Measurements from ENCODE around the gene TMEM187. TPM values are rescaled to one million over a fixed set of nuclear protein-coding genes. Genes with fewer than 3 reads are reported as not detected.

The TMEM187 gene
- total and polyA plus RNA-seq, 2 donors (not counting 1 experiment from before 2014, with no cell fraction given), result 5.5 to 6.4 TPM

DNA sequence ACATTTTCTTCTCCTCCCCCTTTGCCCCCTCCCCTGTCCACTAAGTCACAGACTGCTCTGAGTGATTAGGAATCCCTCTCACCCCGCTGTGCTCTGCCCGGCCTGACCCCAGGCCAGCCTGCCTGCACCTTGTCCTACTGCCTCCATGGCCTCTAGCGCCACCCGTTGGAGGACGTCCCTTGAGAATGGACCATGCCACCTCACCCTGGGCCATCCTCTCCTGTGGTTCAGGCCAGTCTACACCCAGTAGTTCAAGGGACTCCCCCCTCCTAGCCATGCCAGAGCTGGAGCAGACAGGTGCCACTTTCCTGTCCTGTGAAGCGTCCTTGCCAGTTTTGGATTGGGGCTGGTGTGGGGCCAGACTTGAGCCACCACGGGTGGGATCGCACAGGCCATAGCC is 56.9 kb downstream of the TMEM187 start:
- no peaks in the 10 kb centered on the region for H3K9me3 Mint-ChIP-seq (ENCODE audit: insufficient read depth)
- Histone ChIP-seq H3K4me1 (ENCODE audit: control insufficient read depth in 2 of 2, insufficient read depth in 2 of 2, low read length in 2 of 2) (no peaks in the 10 kb centered on the region), H2AFZ (ENCODE audit: insufficient read depth, low read depth, low read length, poor library complexity, severe bottlenecking) (no peak overlapping the region), H3K27me3 (replicated peaks in 1 of 4; ENCODE audit: control extremely low read depth in 1 of 4, control insufficient read depth in 3 of 4, insufficient read depth in 4 of 4, low read length in 3 of 4) (no peaks in the 10 kb centered on the region), H3K36me3 (replicated peaks in 1 of 2; ENCODE audit: control extremely low read depth in 1 of 2, control insufficient read depth in 1 of 2, extremely low read depth in 1 of 2, insufficient read depth in 2 of 2, low read length in 1 of 2) (peaks cover 0 to 37% of the 10 kb centered on the region in 2 experiments), H3K9ac (ENCODE audit: low read length) (no peak overlapping the region), H4K20me1 (ENCODE audit: control insufficient read depth, insufficient read depth, low read length, poor library complexity, severe bottlenecking) (peaks cover 28% of the 10 kb centered on the region), H3K9me3 (ENCODE audit: control extremely low read depth in 1 of 3, control insufficient read depth in 2 of 3, insufficient read depth in 1 of 3, low read length in 2 of 3) (no peaks in the 10 kb centered on the region), H3K4me2 (replicated peaks; ENCODE audit: low read depth, low read length, poor library complexity, severe bottlenecking) (no peak overlapping the region), H3K4me3 (ENCODE audit: control extremely low read depth in 1 of 5, extremely low read depth in 1 of 5, insufficient read depth in 1 of 5, low read depth in 2 of 5, low read length in 4 of 5) (no peak overlapping the region), H3K79me2 (ENCODE audit: control insufficient read depth, insufficient read depth, low read length) (peaks cover 24% of the 10 kb centered on the region), H3K27ac (ENCODE audit: low read length in 2 of 2) (no peak overlapping the region)
- CTCF ChIA-PET, result no interaction called here
- no peak overlapping the region for H3K27ac Mint-ChIP-seq
- POLR2A ChIA-PET, result no interaction called here
- no peaks in the 10 kb centered on the region for H3K27me3 Mint-ChIP-seq
- DNase-seq (no peak), ATAC-seq (ENCODE audit: low read depth) (no peak)
- H3K4me1 Mint-ChIP-seq, result no peaks in the 10 kb centered on the region
- intact Hi-C loops (cut with micrococcal nuclease), result no loop called here
- WGBS (ENCODE audit: insufficient coverage), result 89% methylated on average over 5 of the region's 8 CpGs
- H3K4me3 Mint-ChIP-seq, result no peak overlapping the region
- TF ChIP-seq, protein P1, sequence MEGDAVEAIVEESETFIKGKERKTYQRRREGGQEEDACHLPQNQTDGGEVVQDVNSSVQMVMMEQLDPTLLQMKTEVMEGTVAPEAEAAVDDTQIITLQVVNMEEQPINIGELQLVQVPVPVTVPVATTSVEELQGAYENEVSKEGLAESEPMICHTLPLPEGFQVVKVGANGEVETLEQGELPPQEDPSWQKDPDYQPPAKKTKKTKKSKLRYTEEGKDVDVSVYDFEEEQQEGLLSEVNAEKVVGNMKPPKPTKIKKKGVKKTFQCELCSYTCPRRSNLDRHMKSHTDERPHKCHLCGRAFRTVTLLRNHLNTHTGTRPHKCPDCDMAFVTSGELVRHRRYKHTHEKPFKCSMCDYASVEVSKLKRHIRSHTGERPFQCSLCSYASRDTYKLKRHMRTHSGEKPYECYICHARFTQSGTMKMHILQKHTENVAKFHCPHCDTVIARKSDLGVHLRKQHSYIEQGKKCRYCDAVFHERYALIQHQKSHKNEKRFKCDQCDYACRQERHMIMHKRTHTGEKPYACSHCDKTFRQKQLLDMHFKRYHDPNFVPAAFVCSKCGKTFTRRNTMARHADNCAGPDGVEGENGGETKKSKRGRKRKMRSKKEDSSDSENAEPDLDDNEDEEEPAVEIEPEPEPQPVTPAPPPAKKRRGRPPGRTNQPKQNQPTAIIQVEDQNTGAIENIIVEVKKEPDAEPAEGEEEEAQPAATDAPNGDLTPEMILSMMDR (IDR thresholded peaks at IDR 0.05), result no peak
- TF ChIP-seq EZH2 (IDR thresholded peaks at IDR 0.05; ENCODE audit: borderline replicate concordance, insufficient read depth, low read depth, low read length, poor library complexity, severe bottlenecking), result no peak

DNA sequence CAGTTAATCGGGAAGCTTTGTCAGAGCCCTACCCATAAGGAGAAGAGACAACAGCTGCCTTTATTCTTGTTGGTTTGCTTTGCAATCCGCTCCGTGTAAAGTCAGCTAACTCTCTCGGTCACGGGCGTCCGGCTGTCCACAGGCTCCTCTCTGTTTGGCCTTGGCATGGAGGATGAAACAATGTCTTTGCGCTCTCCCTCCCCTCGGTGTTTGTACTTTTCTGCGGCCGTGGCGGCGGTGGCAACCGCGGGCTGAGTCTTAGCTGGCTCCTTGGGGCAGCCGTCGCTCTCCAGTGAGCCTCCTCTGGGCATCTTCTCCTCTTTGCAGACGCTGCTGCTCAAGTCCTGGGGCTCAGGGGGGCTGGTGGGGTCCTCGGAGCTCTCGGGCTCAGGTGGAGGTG is 57.7 kb downstream of the TMEM187 start:
- DNase-seq, result no peak
- Histone ChIP-seq H3K27ac (ENCODE audit: low read length in 2 of 2) (no peak overlapping the region), H4K20me1 (ENCODE audit: control insufficient read depth, insufficient read depth, low read length, poor library complexity, severe bottlenecking) (peaks cover 34% of the 10 kb centered on the region), H3K4me1 (ENCODE audit: control insufficient read depth in 2 of 2, insufficient read depth in 2 of 2, low read length in 2 of 2) (no peaks in the 10 kb centered on the region), H3K9me3 (ENCODE audit: control extremely low read depth in 1 of 3, control insufficient read depth in 2 of 3, insufficient read depth in 1 of 3, low read length in 2 of 3) (no peaks in the 10 kb centered on the region), H3K27me3 (replicated peaks in 1 of 4; ENCODE audit: control extremely low read depth in 1 of 4, control insufficient read depth in 3 of 4, insufficient read depth in 4 of 4, low read length in 3 of 4) (no peaks in the 10 kb centered on the region), H3K4me3 (ENCODE audit: control extremely low read depth in 1 of 5, extremely low read depth in 1 of 5, insufficient read depth in 1 of 5, low read depth in 2 of 5, low read length in 4 of 5) (no peak overlapping the region), H3K9ac (ENCODE audit: low read length) (no peak overlapping the region), H3K4me2 (replicated peaks; ENCODE audit: low read depth, low read length, poor library complexity, severe bottlenecking) (no peak overlapping the region), H3K36me3 (replicated peaks in 1 of 2; ENCODE audit: control extremely low read depth in 1 of 2, control insufficient read depth in 1 of 2, extremely low read depth in 1 of 2, insufficient read depth in 2 of 2, low read length in 1 of 2) (peaks cover 0 to 40% of the 10 kb centered on the region in 2 experiments), H2AFZ (ENCODE audit: insufficient read depth, low read depth, low read length, poor library complexity, severe bottlenecking) (no peak overlapping the region), H3K79me2 (ENCODE audit: control insufficient read depth, insufficient read depth, low read length) (peaks cover 32% of the 10 kb centered on the region)
- CTCF ChIA-PET, result interaction anchor here (0.6 to 1.1 kb wide), 2 partner anchors 22 to 50 kb away, joined by 3 to 5 read pairs; no protein-coding TSS in a partner anchor
- no peaks in the 10 kb centered on the region for H3K4me1 Mint-ChIP-seq
- no peaks in the 10 kb centered on the region for H3K27me3 Mint-ChIP-seq
- TF ChIP-seq EZH2 (IDR thresholded peaks at IDR 0.05; ENCODE audit: borderline replicate concordance, insufficient read depth, low read depth, low read length, poor library complexity, severe bottlenecking), result no peak
- TF ChIP-seq, protein P1 (IDR thresholded peaks at IDR 0.05), result no peak
- WGBS (ENCODE audit: insufficient coverage), result 96% methylated on average over 9 of the region's 20 CpGs
- no peak overlapping the region for H3K27ac Mint-ChIP-seq
- H3K9me3 Mint-ChIP-seq (ENCODE audit: insufficient read depth), result no peaks in the 10 kb centered on the region
- ATAC-seq (ENCODE audit: low read depth), result no peak
- intact Hi-C loops (cut with micrococcal nuclease), result no loop called here
- POLR2A ChIA-PET, result no interaction called here
- no peak overlapping the region for H3K4me3 Mint-ChIP-seq
